NCI-H69 (cell line): ENCODE data around the gene HIVEP3.
A peak's percentile ranks its signal among the peaks of the same experiment; 100 is the strongest.

Experiments
- DNase-seq: peaks from one replicate; lab custom pipeline; 2025; lab: John Stamatoyannopoulos, UW

The HIVEP3 gene

GRCh38 chr1:41483001-41483850 is 435.5 kb downstream of the HIVEP3 start:
- DNase-seq: peak; percentile 85

- peak; percentile 93 for DNase-seq
Observed at GRCh38 chr1:41482001-41482765, 436.5 kb downstream of the HIVEP3 start.

GRCh38 chr1:41481109-41481775 is 437.5 kb downstream of the HIVEP3 start:
- DNase-seq: peak; percentile 87

GRCh38 chr1:41480204-41481108 is 438.3 kb downstream of the HIVEP3 start:
- DNase-seq: no peak

GRCh38 chr1:41479808-41480160 is 438.9 kb downstream of the HIVEP3 start:
- DNase-seq: no peak

GRCh38 chr1:41479000-41479807 is 439.5 kb downstream of the HIVEP3 start:
- no peak for DNase-seq

DNA sequence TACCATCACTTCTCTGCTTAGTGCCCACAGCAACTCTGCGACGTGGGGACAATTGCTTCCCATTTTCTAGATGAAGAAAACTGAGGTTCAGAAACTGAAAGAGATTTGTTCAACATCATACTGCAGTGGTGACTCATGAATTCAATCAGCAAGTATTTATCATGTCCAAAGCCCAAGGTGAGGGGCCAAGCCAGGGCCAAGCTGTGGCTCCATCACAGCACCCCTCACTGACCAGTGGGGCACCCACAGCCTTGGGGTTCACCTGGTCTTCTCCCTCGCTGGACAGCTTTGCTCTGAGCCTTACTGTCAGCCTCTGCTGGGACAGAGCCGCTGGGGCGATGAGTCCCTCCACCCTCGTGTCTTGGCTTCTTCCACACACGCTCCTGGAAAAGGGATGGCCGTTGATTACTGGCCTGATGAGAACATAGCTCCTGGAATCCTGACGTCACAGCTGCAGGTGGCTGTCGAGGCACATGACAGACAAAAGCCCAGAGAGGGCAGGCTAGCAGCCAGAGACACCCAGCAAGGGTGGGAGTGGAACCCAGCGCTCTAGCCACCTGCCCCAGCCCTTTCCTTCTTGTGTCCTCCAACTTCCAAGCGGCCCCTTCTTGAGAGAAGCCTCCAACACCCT is 440.5 kb downstream of the HIVEP3 start:
- no peak for DNase-seq

DNA sequence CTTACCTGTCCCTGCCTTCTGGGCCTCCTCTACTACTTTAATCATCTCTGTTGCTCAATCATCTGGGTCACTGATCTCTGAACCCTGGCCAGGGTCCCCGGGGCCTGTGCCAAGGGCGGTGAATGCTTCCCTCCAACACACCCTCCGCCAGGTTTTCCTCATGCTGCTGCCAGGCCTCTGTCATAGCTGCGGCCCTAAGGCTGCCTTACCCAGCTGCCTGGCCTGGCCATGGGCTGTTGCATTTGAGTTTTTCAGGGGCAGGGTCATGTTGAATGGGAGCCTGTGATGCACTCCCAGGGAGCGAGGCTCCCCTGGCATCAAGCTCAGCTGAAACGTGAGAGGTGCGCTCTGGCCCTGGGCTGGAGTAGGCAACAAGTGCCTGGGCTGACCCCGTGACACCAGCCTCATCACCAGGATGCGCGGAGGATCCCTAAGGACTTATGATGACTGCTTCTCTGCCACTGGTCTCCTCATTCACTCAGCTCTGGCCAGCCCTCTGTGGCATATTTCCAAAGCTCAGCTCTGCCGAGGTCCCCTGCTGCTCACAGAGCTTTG is 441.8 kb downstream of the HIVEP3 start:
- DNase-seq: peak; percentile 70

- no peak for DNase-seq
Observed at GRCh38 chr1:41475859-41476567, 442.7 kb downstream of the HIVEP3 start.

DNA sequence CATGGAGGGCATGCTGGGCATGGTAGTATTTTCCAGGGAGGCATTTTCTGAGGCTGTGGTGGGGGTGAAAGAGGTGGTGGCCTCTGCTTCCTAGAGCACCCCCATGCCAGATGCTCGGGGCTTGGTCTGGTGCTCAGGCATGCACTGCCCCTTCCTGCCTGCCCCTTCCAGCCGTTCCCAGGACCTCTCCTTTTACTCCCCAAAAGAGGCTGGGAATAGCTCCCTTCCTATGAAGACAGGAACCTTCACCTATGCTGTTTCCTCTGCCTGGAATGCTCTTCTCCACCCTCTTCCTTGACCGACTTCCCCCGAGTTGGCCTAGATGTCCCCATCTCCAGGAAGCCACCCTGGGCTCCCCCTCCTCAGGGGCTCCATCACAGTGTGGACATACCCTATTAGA is 443.4 kb downstream of the HIVEP3 start:
- no peak for DNase-seq

DNA sequence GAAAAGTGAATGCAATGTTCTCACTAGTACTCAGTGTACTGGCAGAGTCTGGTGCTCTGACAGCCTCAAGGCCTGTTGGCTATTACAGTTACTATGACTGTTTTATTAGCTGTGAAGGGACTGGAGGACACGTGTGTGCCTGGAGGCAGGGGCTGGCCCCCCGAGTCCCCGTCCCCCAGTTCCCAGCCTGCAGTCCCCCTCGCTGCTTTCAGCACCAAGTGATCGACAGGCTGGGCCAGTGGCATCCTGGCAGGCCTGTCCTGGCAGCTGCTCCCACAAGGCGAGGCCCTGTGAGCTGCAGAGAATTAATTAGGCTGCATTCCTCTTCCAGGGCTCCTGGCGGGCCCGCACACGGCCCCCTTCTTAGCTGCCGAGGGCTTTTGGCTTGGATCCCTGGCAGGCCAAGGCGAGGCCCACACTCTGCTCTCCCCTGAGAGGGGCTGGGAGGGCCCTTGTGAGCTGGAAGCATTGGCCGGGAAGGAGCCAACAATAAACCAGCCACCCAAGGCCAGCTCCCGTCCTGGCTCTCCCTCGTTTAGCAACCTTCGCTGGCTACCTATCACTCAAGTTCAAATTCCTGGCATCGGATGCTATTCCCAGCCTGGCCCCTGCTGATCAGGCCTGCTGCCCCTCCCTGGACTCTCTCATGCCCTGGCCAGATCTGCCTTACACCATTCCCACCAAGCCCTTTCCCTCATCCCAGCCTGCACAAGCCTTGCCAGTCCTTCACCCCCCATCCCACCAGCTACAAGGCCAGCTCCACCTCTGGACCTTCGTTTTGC is 444.0 kb downstream of the HIVEP3 start:
- DNase-seq: no peak

DNA sequence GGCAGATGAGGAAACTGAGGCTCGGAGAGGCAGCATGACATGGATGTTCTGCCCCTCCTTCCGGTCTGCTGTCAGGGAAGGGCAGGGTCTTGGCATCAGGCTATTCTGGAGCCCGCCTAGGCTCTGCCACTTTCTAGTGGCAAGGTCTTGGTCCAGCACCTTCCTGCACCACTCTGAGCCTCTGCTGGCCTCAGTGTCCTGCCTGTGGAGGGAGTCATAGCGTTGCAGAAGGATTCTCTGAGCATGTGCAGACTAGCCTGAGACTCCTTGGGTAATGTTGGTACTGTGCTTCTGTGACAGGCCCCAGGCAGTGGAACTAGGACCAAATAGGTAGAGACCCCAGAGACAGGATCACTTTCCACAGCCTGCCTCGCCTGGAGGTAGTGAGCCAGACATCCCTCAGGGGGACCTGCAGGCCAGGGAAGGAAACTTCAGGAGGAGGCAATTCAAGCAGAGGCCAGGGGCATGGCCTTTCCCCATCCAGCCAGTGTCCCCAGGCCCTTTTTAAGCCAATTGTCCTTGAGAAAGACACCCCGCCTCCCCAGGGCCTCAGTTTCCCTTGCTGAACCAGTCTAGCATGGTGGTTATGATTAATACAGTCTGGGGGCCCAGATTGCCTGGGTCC is 444.9 kb downstream of the HIVEP3 start:
- no peak for DNase-seq

- no peak for DNase-seq
Observed at GRCh38 chr1:41471658-41472057, 447.1 kb downstream of the HIVEP3 start.

DNA sequence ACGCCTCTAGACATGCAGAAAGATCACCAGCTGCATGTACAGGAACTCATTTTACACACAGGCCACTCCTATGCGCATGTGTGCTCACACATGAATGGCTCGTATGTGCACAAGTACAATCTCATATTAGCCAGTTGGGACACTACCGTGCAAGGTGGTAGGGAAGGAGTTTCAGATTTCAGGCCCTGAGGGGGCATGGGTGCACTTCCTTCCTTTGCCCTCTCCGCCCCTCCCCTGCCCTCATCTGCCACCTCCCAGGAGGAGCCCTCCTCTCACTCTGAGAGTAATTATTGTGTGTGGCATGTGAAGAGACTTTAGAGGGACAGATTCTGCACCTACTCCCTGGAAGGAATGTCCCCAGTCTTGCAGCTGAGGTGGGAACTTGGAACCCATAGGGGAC is 449.0 kb downstream of the HIVEP3 start:
- peak; percentile 87 for DNase-seq

DNA sequence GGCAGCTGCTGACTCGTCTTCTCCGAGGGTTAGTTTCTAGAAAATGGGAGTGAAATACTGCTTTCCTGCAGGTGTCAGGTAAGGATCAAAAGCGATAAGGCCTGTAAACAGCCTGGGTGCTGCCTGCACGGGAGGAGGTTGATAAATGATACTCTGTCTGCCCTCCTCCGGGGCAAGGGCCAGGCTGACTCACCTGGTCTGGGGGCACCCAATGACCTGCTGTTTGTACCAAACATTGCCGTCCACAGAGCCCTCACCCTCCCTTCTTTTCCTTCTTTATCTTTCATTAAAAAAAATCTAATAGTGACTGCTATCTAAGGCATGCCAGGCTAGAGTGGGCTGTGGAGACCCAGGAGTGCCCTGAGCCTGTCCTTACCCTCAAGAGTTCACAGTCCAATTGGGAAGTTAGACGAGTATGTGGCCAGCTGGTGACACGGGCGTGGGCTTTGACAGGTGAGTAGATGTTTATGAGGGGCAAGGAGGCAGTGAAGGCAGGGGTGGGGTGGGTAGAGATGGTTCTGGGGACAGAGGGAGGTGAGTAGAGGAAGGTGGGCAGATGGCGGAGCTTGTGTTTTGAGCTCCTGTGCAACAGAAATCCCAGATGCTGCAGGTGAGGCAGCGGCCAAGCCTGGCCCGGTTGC is 450.5 kb downstream of the HIVEP3 start:
- DNase-seq: no peak

- peak; percentile 50 for DNase-seq
Observed at GRCh38 chr1:41467673-41468072, 451.0 kb downstream of the HIVEP3 start.

DNA sequence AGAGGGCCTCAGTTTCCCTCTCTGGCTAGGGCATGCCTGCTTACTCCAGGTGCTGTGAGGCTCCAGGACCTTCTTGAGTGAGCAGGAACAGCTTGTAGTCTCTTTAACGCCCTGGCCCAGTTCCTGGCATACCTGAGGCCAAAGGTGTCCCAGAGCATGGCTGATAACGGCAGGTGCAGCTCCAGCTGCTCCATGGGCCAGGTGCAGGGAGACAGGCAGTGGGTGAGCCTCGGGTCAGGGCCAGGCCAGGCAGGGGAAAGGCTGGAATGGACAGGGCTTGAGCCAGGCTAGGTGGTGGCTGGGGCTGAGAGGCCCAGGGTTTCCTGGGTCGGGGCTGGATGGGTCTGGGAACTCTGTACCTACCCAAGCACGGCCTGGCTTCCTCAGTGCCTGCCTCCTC is 452.6 kb downstream of the HIVEP3 start:
- no peak for DNase-seq

- DNase-seq: no peak
Observed at GRCh38 chr1:41465741-41466140, 453.0 kb downstream of the HIVEP3 start.
